ENCODE measurements around the gene ITGB4. TPM values are rescaled to one million over a fixed set of nuclear protein-coding genes. Genes with fewer than 3 reads are reported as not detected.

The ITGB4 gene
- polyA plus RNA-seq, 1 of the 3 experiments (the other 2 are of a cell fraction) = 7.0 TPM

DNA sequence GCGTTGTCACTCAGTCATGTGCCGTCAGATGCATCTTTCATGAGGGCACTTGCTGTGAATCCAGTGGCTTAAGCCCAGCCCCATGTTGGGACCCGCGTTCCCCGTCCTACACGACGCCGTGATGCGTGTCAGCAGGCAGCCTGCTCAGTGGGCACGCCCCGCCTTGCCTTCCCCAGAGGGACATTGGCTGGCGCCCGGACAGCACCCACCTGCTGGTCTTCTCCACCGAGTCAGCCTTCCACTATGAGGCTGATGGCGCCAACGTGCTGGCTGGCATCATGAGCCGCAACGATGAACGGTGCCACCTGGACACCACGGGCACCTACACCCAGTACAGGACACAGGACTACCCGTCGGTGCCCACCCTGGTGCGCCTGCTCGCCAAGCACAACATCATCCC lies 8.8 kb downstream of the ITGB4 start:
- no peak for DNase-seq
- Histone ChIP-seq H3K4me2 (no peak overlapping the region), H3K9ac (no peak overlapping the region), H3K4me1 (ENCODE audit: control insufficient read depth in 1 of 2, insufficient read depth in 2 of 2, low read depth in 1 of 2, low read length in 1 of 2) (no peaks in the 10 kb centered on the region), H3K4me3 (ENCODE audit: low read depth in 2 of 2, low read length in 1 of 2) (no peak overlapping the region), H3K79me2 (ENCODE audit: insufficient read depth) (no peaks in the 10 kb centered on the region), H3K27ac (ENCODE audit: low read depth in 2 of 2, low read length in 1 of 2) (no peak overlapping the region), H3K9me2 (no peaks in the 10 kb centered on the region), H3K36me3 (replicated peaks in 1 of 2; ENCODE audit: control insufficient read depth in 1 of 2, insufficient read depth in 2 of 2, low read length in 1 of 2) (no peaks in the 10 kb centered on the region), H2AFZ (ENCODE audit: low read depth) (no peak overlapping the region), H3K27me3 (ENCODE audit: insufficient read depth) (no peaks in the 10 kb centered on the region), H4K20me1 (ENCODE audit: insufficient read depth) (no peaks in the 10 kb centered on the region), H3K9me3 (no peaks in the 10 kb centered on the region), H3F3A (replicated peaks; ENCODE audit: insufficient read depth) (no peaks in the 10 kb centered on the region)
- 89% methylated on average over 24 of the region's 24 CpGs for WGBS (ENCODE audit: low lambda C conversion rate)
- ChIA-PET POLR2A (no interaction called here), CTCF (interaction anchor here (0.6 to 25.4 kb wide), 10 partner anchors 9 to 129 kb away, joined by 3 to 419 read pairs (median 5); partner anchors contain the start of genes ITGB4 and SMIM5)
- TF ChIP-seq RXRA (IDR thresholded peaks at IDR 0.05; ENCODE audit: borderline replicate concordance, low read depth) (no peak), REST (IDR thresholded peaks at IDR 0.05; ENCODE audit: low read depth, low read length) (no peak), TAF1 (IDR thresholded peaks at IDR 0.05; ENCODE audit: borderline replicate concordance, low read depth, low read length) (no peak), FOXM1 (IDR thresholded peaks at IDR 0.05; ENCODE audit: low read depth) (no peak), RAD21 (IDR thresholded peaks at IDR 0.05; ENCODE audit: low read length) (no peak), YY1 (IDR thresholded peaks at IDR 0.05; ENCODE audit: low read depth) (no peak), RFX5 (IDR thresholded peaks at IDR 0.05; ENCODE audit: low read length) (no peak), USF2 (IDR thresholded peaks at IDR 0.05; ENCODE audit: borderline replicate concordance, low read depth, low read length) (no peak), FOXJ3 (CRISPR knock-in tag; IDR thresholded peaks at IDR 0.05) (no peak), NFIC (IDR thresholded peaks at IDR 0.05; ENCODE audit: borderline replicate concordance) (no peak), NRF1 (IDR thresholded peaks at IDR 0.05; ENCODE audit: low read depth, low read length) (no peak), SIN3A (IDR thresholded peaks at IDR 0.05; ENCODE audit: borderline replicate concordance, low read depth, low read length) (no peak), SMC3 (IDR thresholded peaks at IDR 0.05; ENCODE audit: low read depth, low read length) (no peak), RCOR1 (IDR thresholded peaks at IDR 0.05; ENCODE audit: low read length) (no peak), ELF1 (IDR thresholded peaks at IDR 0.05) (no peak), JUND (IDR thresholded peaks at IDR 0.05) (no peak)
- TF ChIP-seq, protein P1, sequence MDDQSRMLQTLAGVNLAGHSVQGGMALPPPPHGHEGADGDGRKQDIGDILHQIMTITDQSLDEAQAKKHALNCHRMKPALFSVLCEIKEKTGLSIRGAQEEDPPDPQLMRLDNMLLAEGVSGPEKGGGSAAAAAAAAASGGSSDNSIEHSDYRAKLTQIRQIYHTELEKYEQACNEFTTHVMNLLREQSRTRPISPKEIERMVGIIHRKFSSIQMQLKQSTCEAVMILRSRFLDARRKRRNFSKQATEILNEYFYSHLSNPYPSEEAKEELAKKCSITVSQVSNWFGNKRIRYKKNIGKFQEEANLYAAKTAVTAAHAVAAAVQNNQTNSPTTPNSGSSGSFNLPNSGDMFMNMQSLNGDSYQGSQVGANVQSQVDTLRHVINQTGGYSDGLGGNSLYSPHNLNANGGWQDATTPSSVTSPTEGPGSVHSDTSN (IDR thresholded peaks at IDR 0.05) = no peak
- TF ChIP-seq, protein P2, sequence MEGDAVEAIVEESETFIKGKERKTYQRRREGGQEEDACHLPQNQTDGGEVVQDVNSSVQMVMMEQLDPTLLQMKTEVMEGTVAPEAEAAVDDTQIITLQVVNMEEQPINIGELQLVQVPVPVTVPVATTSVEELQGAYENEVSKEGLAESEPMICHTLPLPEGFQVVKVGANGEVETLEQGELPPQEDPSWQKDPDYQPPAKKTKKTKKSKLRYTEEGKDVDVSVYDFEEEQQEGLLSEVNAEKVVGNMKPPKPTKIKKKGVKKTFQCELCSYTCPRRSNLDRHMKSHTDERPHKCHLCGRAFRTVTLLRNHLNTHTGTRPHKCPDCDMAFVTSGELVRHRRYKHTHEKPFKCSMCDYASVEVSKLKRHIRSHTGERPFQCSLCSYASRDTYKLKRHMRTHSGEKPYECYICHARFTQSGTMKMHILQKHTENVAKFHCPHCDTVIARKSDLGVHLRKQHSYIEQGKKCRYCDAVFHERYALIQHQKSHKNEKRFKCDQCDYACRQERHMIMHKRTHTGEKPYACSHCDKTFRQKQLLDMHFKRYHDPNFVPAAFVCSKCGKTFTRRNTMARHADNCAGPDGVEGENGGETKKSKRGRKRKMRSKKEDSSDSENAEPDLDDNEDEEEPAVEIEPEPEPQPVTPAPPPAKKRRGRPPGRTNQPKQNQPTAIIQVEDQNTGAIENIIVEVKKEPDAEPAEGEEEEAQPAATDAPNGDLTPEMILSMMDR (IDR thresholded peaks at IDR 0.05) = no peak

Data from SK-N-SH (cell line).